Astrocyte of the cerebellum (primary cell): ENCODE data around the gene CLIC5.
A peak's percentile ranks its signal among the peaks of the same experiment; 100 is the strongest.

Experiments
- DNase-seq: peaks from one replicate; pipeline ENCODE4 v3.0.0-alpha.2; 2011; ENCODE audit warnings: low read depth
- H3K4me3 ChIP-seq: 2 replicates; pipeline ENCODE4 v1.5.1; 2011; ENCODE audit warnings: mild to moderate bottlenecking, low read depth, low read length, moderate library complexity
- in situ Hi-C: cut with HindIII; loops from 2 replicates; pipeline ENCODE4 v1.10.0; 2017; ENCODE audit warnings: low sequenced_read_pairs
- TF ChIP-seq, protein P1 (sequence below): IDR thresholded peaks from 2 replicates; pipeline ENCODE4 v1.5.1; 2012; ENCODE audit warnings: low read length, low read depth, moderate library complexity, mild to moderate bottlenecking; ENCODE audit errors: missing control alignments

Gene CLIC5

DNA sequence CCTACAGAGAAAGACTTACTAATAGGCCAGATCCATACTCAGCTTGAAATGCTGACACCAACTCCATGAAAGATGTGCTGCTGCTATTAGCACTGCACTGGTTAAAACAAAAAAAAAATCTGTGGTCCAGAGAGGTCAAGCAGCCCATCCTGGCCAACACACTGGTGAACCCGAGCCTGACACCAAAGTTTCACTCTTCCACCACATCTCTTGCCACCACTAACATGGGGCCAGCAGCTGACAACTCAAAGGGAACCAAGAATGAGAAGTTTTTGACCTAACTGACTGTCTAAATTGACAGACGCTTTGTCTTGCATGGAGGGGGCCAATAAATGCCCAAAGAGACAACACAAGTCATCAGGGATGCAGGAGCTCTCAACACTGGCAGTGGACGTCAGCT, 5.4 kb downstream of the CLIC5 start:
- DNase-seq: no peak
- H3K4me3 ChIP-seq: no peak overlapping the region
- TF ChIP-seq, protein P1, sequence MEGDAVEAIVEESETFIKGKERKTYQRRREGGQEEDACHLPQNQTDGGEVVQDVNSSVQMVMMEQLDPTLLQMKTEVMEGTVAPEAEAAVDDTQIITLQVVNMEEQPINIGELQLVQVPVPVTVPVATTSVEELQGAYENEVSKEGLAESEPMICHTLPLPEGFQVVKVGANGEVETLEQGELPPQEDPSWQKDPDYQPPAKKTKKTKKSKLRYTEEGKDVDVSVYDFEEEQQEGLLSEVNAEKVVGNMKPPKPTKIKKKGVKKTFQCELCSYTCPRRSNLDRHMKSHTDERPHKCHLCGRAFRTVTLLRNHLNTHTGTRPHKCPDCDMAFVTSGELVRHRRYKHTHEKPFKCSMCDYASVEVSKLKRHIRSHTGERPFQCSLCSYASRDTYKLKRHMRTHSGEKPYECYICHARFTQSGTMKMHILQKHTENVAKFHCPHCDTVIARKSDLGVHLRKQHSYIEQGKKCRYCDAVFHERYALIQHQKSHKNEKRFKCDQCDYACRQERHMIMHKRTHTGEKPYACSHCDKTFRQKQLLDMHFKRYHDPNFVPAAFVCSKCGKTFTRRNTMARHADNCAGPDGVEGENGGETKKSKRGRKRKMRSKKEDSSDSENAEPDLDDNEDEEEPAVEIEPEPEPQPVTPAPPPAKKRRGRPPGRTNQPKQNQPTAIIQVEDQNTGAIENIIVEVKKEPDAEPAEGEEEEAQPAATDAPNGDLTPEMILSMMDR: no peak
- in situ Hi-C loops: no loop called here

DNA sequence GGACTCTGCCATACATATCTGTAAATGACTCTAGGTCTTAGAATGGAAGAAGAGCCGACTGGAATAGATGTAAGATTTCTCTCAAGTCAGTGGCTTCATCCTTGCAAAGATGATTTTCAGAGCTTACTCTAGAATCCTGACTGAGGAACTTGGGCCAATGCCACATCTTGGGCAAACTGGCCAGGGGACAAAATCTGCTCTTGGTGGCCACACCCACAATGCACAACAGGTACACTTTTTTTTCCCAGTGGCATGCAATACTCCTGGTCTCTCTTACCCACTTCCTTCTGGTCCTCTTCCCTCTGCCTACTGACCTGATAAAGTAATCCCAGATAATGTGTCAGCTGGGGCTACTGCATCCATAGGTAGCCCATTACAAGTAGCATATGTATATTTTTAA, 13.4 kb downstream of the CLIC5 start:
- H3K4me3 ChIP-seq: no peak overlapping the region
- DNase-seq: no peak
- in situ Hi-C loops: no loop called here
- TF ChIP-seq, protein P1: no peak

DNA sequence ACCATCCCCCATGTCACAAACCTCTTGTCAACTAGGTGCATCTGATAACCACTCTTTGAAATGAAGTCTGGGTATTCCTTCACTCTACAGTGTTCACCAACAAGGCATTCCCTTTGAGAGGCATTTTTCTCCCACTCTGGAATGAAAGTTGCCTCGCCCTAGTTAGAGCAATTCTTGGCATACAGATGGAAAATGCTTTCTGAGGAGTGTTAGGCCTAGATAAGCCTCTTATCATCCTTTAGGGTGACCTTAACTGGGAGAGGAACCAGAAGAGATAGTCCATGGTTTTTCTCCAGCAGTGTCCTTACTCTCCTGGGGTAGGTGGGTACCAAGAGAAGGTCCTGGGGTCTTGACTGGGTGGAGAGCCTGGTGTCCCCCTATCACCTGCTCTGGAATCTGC, 14.8 kb downstream of the CLIC5 start:
- no peak overlapping the region for H3K4me3 ChIP-seq
- TF ChIP-seq, protein P1: no peak
- DNase-seq: no peak
- in situ Hi-C loops: no loop called here

DNA sequence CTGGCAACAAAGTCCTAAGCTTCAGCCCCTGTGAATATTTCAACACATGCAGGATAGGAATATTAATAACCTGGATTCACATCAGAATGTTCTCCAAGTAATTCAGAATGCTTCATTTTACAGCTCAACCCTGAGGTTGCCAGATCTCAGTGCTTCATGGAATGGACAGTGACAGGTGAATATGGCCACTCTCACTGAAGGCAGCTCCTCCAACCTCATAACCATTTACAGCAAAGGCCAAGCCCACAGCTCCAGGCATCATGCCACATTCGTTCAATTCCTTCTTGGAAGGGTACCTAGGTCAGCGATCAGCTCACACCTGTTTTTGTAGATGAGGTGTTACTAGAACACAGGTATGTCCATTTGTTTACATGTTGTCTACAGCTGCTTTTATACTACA, 17.1 kb downstream of the CLIC5 start:
- in situ Hi-C loops: no loop called here
- no peak overlapping the region for H3K4me3 ChIP-seq
- no peak for DNase-seq
- TF ChIP-seq, protein P1: no peak

DNA sequence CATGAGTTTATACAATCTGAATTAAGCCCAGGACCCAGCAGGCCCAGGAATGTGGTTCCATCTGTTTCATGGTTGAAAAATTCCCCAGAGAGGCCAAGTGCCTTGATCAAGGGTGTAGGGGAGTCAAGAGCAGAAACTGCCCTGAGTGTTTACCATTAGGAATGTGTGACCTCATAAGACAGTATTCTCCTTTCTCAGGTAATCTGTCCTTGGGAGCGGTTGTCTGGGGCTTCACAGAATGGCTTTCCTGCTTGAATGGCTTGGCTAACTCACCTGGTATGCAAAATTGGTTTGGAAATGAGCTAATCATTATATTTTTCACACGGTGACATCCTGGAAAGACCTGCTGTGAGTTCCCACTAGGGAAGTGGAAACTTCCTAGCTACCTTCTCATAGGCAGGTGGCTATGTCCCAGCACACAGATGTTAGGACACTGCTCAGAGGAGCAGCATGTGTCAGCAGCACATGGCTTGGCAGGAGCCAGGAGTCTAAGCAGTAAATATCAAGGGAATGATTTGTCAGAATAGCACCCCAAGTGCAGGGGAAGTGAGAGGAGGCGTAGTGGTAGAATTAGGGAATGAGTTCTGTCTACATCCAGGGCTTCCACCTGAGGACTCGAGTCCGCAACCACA, 17.7 kb downstream of the CLIC5 start:
- no peak overlapping the region for H3K4me3 ChIP-seq
- DNase-seq: no peak
- in situ Hi-C loops: no loop called here
- TF ChIP-seq, protein P1: no peak

DNA sequence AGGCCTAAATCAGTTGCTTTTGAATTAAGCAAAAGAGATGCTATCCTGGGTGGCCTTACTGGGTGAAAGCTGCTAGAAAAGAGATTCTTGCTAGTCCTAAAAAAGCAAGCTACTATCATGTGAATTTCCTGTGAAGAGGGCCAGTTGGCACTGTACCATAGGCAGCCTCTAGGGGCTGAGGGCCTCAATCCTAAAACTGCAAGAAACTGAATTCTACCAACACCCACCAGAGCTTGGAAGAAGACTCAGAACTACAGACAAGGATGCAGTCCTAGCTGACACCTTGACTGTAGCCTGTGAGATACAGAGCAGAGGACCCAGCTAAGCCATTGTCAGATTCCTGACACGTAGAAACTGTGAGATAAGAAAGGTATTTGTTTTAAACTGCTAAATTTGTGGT, 24.5 kb downstream of the CLIC5 start:
- TF ChIP-seq, protein P1: peak; percentile 7
- in situ Hi-C loops: no loop called here

DNA sequence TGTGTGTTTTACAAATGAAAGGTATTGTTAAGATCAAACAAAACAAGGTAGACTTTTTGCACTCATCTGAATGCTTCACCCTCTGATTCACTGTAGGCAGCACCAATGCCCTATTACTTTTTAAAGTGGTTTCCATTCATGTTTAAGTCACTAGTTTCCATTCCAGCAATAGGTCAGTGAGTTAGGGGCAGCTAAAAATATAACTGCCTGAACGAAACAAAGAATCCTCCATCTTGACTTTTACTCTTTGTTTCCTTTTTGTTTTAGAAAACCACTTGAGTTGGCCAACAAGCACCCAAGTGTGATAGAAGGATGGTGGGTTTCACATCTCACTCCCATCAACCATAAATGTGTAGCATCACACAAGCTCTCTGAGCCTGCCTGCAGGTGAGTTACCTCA, 25.5 kb downstream of the CLIC5 start:
- H3K4me3 ChIP-seq: no peak overlapping the region
- TF ChIP-seq, protein P1: no peak
- in situ Hi-C loops: no loop called here
- DNase-seq: no peak

More for the DNA sequence above, 24.5 kb downstream of the CLIC5 start:
- DNase-seq: no peak
- H3K4me3 ChIP-seq: no peak overlapping the region
